Lower leg skin (tissue), 3 donors: ENCODE data around the gene IGSF1.

Source experiments
- CTCF ChIP-seq, 3 donors: fragments of 450-650 bp; IDR thresholded peaks; one replicate each; pipeline ENCODE4 v1.5.1; 2016; ENCODE audit warnings: antibody characterized with exemption in 3 of 3, mild to moderate bottlenecking in 3 of 3, moderate library complexity in 2 of 3
- POLR2A ChIP-seq, 2 donors: fragments of 450-650 bp; IDR thresholded peaks; one replicate each; pipeline ENCODE4 v1.6.1; 2016 to 2017; ENCODE audit warnings: antibody characterized with exemption in 2 of 2, mild to moderate bottlenecking in 1 of 2, moderate library complexity in 1 of 2

- TF ChIP-seq CTCF (IDR thresholded peaks at IDR 0.05) (no peak), POLR2A (IDR thresholded peaks at IDR 0.05) (no peak)
Observed at GRCh38 chrX:131316260-131316659, 27.2 kb upstream of the IGSF1 start.
